Limb (tissue), 2 donors: ENCODE results near the gene ASTN2.

ENCODE experiments used
- DNase-seq, 2 donors: peaks; one replicate each; pipeline ENCODE4 v3.0.0-alpha.2; 2016; ENCODE audit errors: extremely low spot score in 2 of 2

ASTN2 gene

GRCh38 chr9:117121316-117121715, 293.5 kb downstream of the ASTN2 start:
- DNase-seq, result no peak

- no peak for DNase-seq
Measured at GRCh38 chr9:117120061-117120460, 294.8 kb downstream of the ASTN2 start.

GRCh38 chr9:117116084-117116483, 298.8 kb downstream of the ASTN2 start:
- DNase-seq, result no peak

- no peak for DNase-seq
Measured at GRCh38 chr9:117114768-117115167, 300.1 kb downstream of the ASTN2 start.

GRCh38 chr9:117104716-117105495, 310.0 kb downstream of the ASTN2 start:
- no peak for DNase-seq

GRCh38 chr9:117104206-117104605, 310.7 kb downstream of the ASTN2 start:
- no peak for DNase-seq

GRCh38 chr9:117103438-117104110, 311.3 kb downstream of the ASTN2 start:
- no peak for DNase-seq

- DNase-seq, result no peak
Measured at GRCh38 chr9:117101008-117101407, 313.8 kb downstream of the ASTN2 start.

- no peak for DNase-seq
Measured at GRCh38 chr9:117098331-117098730, 316.5 kb downstream of the ASTN2 start.

- DNase-seq, result no peak
Measured at GRCh38 chr9:117097761-117098160, 317.1 kb downstream of the ASTN2 start.

- no peak for DNase-seq
Measured at GRCh38 chr9:117096138-117096537, 318.7 kb downstream of the ASTN2 start.

- DNase-seq, result no peak
Measured at GRCh38 chr9:117095081-117095480, 319.8 kb downstream of the ASTN2 start.

GRCh38 chr9:117093891-117094844, 320.7 kb downstream of the ASTN2 start:
- peak; percentile 49 to 75 for DNase-seq

GRCh38 chr9:117092582-117092981, 322.3 kb downstream of the ASTN2 start:
- no peak for DNase-seq

- no peak for DNase-seq
Measured at GRCh38 chr9:117091529-117091928, 323.3 kb downstream of the ASTN2 start.

GRCh38 chr9:117088786-117089185, 326.1 kb downstream of the ASTN2 start:
- no peak for DNase-seq

GRCh38 chr9:117088140-117088539, 326.7 kb downstream of the ASTN2 start:
- DNase-seq, result no peak

GRCh38 chr9:117084221-117084620, 330.6 kb downstream of the ASTN2 start:
- no peak for DNase-seq

GRCh38 chr9:117083559-117083958, 331.3 kb downstream of the ASTN2 start:
- no peak for DNase-seq

GRCh38 chr9:117081641-117082317, 333.1 kb downstream of the ASTN2 start:
- DNase-seq, result no peak

- DNase-seq, result no peak
Measured at GRCh38 chr9:117080765-117081390, 334.0 kb downstream of the ASTN2 start.
